SK-N-SH (cell line): ENCODE data around the gene S100A5.
"Not testable (repeated sequence)": the region's sequence is repeated elsewhere in the genome, so short reads cannot be mapped to it uniquely, and the experiment has no call there.

Source experiments
- CHD2 ChIP-seq: fragments of 150-350 bp; IDR thresholded peaks from 2 replicates; pipeline ENCODE4 v1.6.1; 2018; ENCODE audit warnings: low read length; ENCODE audit not compliant: partially characterized antibody
- YY1 ChIP-seq: IDR thresholded peaks from 2 replicates; pipeline ENCODE4 v1.4.0; 2012; ENCODE audit warnings: low read depth, mild to moderate bottlenecking
- TF ChIP-seq, protein P1 (sequence below): IDR thresholded peaks from 2 replicates; pipeline ENCODE4 v1.4.0; 2012; ENCODE audit warnings: low read depth, borderline replicate concordance
- TF ChIP-seq, protein P2 (sequence below): fragments of 200-600 bp; sonication (generic); IDR thresholded peaks from 2 replicates; pipeline ENCODE4 v1.6.1; 2017; ENCODE audit warnings: antibody characterized with exemption, mild to moderate bottlenecking, moderate library complexity

GRCh38 chr1:153583514-153583913 is 42.8 kb upstream of the S100A5 start:
- TF ChIP-seq YY1, CHD2: not testable (repeated sequence)
- TF ChIP-seq, protein P1, sequence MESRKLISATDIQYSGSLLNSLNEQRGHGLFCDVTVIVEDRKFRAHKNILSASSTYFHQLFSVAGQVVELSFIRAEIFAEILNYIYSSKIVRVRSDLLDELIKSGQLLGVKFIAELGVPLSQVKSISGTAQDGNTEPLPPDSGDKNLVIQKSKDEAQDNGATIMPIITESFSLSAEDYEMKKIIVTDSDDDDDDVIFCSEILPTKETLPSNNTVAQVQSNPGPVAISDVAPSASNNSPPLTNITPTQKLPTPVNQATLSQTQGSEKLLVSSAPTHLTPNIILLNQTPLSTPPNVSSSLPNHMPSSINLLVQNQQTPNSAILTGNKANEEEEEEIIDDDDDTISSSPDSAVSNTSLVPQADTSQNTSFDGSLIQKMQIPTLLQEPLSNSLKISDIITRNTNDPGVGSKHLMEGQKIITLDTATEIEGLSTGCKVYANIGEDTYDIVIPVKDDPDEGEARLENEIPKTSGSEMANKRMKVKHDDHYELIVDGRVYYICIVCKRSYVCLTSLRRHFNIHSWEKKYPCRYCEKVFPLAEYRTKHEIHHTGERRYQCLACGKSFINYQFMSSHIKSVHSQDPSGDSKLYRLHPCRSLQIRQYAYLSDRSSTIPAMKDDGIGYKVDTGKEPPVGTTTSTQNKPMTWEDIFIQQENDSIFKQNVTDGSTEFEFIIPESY, result not testable (repeated sequence)
- TF ChIP-seq, protein P2, sequence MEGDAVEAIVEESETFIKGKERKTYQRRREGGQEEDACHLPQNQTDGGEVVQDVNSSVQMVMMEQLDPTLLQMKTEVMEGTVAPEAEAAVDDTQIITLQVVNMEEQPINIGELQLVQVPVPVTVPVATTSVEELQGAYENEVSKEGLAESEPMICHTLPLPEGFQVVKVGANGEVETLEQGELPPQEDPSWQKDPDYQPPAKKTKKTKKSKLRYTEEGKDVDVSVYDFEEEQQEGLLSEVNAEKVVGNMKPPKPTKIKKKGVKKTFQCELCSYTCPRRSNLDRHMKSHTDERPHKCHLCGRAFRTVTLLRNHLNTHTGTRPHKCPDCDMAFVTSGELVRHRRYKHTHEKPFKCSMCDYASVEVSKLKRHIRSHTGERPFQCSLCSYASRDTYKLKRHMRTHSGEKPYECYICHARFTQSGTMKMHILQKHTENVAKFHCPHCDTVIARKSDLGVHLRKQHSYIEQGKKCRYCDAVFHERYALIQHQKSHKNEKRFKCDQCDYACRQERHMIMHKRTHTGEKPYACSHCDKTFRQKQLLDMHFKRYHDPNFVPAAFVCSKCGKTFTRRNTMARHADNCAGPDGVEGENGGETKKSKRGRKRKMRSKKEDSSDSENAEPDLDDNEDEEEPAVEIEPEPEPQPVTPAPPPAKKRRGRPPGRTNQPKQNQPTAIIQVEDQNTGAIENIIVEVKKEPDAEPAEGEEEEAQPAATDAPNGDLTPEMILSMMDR, result not testable (repeated sequence)
